Measurements from ENCODE around the gene POLR3H.

GRCh38 chr22:41480397-41480735 lies 63.9 kb downstream of the POLR3H start:
- TF ChIP-seq, protein P1, sequence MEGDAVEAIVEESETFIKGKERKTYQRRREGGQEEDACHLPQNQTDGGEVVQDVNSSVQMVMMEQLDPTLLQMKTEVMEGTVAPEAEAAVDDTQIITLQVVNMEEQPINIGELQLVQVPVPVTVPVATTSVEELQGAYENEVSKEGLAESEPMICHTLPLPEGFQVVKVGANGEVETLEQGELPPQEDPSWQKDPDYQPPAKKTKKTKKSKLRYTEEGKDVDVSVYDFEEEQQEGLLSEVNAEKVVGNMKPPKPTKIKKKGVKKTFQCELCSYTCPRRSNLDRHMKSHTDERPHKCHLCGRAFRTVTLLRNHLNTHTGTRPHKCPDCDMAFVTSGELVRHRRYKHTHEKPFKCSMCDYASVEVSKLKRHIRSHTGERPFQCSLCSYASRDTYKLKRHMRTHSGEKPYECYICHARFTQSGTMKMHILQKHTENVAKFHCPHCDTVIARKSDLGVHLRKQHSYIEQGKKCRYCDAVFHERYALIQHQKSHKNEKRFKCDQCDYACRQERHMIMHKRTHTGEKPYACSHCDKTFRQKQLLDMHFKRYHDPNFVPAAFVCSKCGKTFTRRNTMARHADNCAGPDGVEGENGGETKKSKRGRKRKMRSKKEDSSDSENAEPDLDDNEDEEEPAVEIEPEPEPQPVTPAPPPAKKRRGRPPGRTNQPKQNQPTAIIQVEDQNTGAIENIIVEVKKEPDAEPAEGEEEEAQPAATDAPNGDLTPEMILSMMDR (IDR thresholded peaks at IDR 0.05): no peak
- no peak for TF ChIP-seq POLR2AphosphoS5 (IDR thresholded peaks at IDR 0.05)
